Heart left ventricle (tissue), 13 donors: ENCODE measurements around the gene ITGA5.

Experiments used
- POLR2A ChIP-seq, 2 donors: fragments of 450-650 bp; IDR thresholded peaks; one replicate each; pipeline ENCODE4 v1.6.1; 2017; ENCODE audit warnings: antibody characterized with exemption in 2 of 2, mild to moderate bottlenecking in 2 of 2, moderate library complexity in 2 of 2
- TF ChIP-seq, protein P1 (sequence below), 12 donors: fragments of 200-600 bp; sonication (generic) in 4 of 12; IDR thresholded peaks; one replicate each; pipeline versions ENCODE4 v1.5.0 to v1.8.0; 2018 to 2022; ENCODE audit warnings: antibody characterized with exemption in 12 of 12, mild to moderate bottlenecking in 5 of 12
- donor health status: ischemic (EF 13 %, LVEDD 7.1; RV severe dilation, severe dysfunction).
- donor health status: DM: no; HTN: yes; CAD: no.
- donor health status: DM: no; HTN: no; CAD: no.
- donor health status: ischemic (EF 25% LVEDD 6.9; RV normal size, moderate dysfunction).
- donor health status: ischemic (EF 25% LVEDD 5.7; RV mildly dilated, moderate dysfunction).
- donor health status: ischemic (EF 35%, LVEDD 5.7; RV mildly dilated, moderate dysfunction).
- donor health status: nonischemic (EF 11% LVEDD 7.7; RV severe dilation, severe dysfunction).
- donor health status: DM: yes; HTN: yes; CAD: no.
- donor health status: PGD.
- donor health status: ischemic (EF 29% LVEDD 5.4; RV normal size, mild dysfunction).
- donor health status: nonischemic (EF 23%, LVEDD 6.1; RV moderate dilation, normal function).

DNA sequence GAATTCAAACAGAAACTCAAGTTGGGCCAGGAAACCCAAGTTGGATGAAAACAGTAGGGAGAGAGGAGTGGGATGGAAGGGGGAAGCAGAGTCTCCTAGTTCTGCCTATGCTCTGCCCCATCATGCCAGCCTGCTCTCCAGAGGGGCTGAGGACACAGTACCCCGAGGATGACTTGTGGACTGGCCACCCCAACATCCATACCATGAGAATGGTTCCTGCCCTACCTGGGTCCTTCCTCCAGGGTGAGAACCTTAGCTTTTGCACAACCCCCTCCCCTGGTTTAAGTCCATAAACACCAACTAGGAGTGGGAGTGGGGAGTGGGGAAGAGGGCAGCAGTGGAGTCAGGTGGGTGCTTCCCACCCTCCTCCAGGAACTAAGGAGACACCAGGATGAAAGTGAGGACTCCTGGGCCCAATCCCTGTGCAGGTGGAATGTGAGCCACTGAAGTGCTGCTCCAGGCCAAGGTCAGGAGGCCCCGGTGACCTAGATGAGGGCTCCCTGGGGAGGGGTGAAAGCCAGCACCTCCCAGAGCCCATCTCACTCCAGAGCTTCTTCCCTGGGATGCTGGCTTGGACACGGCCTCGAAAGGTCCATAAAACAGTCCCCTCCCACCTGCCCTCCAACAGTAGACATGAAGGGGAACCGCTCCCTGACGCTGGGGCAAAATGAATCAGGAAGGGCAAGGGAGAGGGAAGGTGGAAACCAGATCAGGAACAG lies 41.1 kb downstream of the ITGA5 start:
- TF ChIP-seq, protein P1, sequence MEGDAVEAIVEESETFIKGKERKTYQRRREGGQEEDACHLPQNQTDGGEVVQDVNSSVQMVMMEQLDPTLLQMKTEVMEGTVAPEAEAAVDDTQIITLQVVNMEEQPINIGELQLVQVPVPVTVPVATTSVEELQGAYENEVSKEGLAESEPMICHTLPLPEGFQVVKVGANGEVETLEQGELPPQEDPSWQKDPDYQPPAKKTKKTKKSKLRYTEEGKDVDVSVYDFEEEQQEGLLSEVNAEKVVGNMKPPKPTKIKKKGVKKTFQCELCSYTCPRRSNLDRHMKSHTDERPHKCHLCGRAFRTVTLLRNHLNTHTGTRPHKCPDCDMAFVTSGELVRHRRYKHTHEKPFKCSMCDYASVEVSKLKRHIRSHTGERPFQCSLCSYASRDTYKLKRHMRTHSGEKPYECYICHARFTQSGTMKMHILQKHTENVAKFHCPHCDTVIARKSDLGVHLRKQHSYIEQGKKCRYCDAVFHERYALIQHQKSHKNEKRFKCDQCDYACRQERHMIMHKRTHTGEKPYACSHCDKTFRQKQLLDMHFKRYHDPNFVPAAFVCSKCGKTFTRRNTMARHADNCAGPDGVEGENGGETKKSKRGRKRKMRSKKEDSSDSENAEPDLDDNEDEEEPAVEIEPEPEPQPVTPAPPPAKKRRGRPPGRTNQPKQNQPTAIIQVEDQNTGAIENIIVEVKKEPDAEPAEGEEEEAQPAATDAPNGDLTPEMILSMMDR (IDR thresholded peaks at IDR 0.05) = no peak
- no peak for TF ChIP-seq POLR2A (IDR thresholded peaks at IDR 0.05)
